Subcutaneous abdominal adipose tissue (tissue), 5 donors: ENCODE data around the gene PGM3.
"Not testable (repeated sequence)": the region's sequence is repeated elsewhere in the genome, so short reads cannot be mapped to it uniquely, and the experiment has no call there.

Source experiments
- H3K27ac ChIP-seq: one replicate; pipeline ENCODE4 v1.7.0; 2013; ENCODE audit warnings: low read depth, mild to moderate bottlenecking, inconsistent platforms, low read length, moderate library complexity
- H3K27me3 ChIP-seq, 5 donors: one replicate each; pipeline ENCODE4 v1.7.0; 2013; ENCODE audit warnings: low read length in 5 of 5, inconsistent platforms in 1 of 5; ENCODE audit not compliant: control insufficient read depth in 5 of 5, insufficient read depth in 4 of 5
- H3K36me3 ChIP-seq, 5 donors: one replicate each; pipeline ENCODE4 v1.7.0; 2013; ENCODE audit warnings: low read length in 5 of 5; ENCODE audit not compliant: control insufficient read depth in 5 of 5, insufficient read depth in 5 of 5
- H3K4me1 ChIP-seq, 5 donors: one replicate each; pipeline ENCODE4 v1.7.0; 2013; ENCODE audit warnings: low read length in 5 of 5, mild to moderate bottlenecking in 3 of 5, moderate library complexity in 1 of 5; ENCODE audit not compliant: control insufficient read depth in 5 of 5, insufficient read depth in 5 of 5
- H3K4me3 ChIP-seq, 5 donors: one replicate each; pipeline ENCODE4 v1.7.0; 2013; ENCODE audit warnings: low read length in 5 of 5, low read depth in 1 of 5
- H3K9ac ChIP-seq, 5 donors: one replicate each; pipeline ENCODE4 v1.7.0; 2013; ENCODE audit warnings: low read length in 5 of 5, mild to moderate bottlenecking in 4 of 5, moderate library complexity in 3 of 5
- H3K9me3 ChIP-seq, 5 donors: one replicate each; pipeline ENCODE4 v1.7.0; 2013; ENCODE audit warnings: low read length in 5 of 5; ENCODE audit not compliant: control insufficient read depth in 5 of 5
- donor health status: healthy.
- donor health status: healthy.
- donor health status: healthy.
- donor health status: healthy.
- donor health status: healthy.

Gene PGM3

GRCh38 chr6:83215131-83216047 lies 22.3 kb upstream of the PGM3 start:
- no peaks in the 10 kb centered on the region for H3K27me3 ChIP-seq
- peaks cover 0 to 8% (median 0%) of the 10 kb centered on the region in 5 donors for H3K4me1 ChIP-seq
- no peak overlapping the region for H3K27ac ChIP-seq
- peak overlapping the region in 1 of 5 donors; percentile 56 for H3K9ac ChIP-seq
- no peaks in the 10 kb centered on the region for H3K9me3 ChIP-seq
- H3K36me3 ChIP-seq, result peaks cover 3 to 27% (median 19%) of the 10 kb centered on the region in 5 donors
- H3K4me3 ChIP-seq, result no peak overlapping the region

- H3K4me1 ChIP-seq, result no peaks in the 10 kb centered on the region
- H3K9ac ChIP-seq, result no peak overlapping the region
- no peaks in the 10 kb centered on the region for H3K27me3 ChIP-seq
- no peak overlapping the region for H3K27ac ChIP-seq
- H3K36me3 ChIP-seq, result peaks cover 0 to 12% (median 6%) of the 10 kb centered on the region in 5 donors
- H3K9me3 ChIP-seq, result no peaks in the 10 kb centered on the region
- no peak overlapping the region for H3K4me3 ChIP-seq
Measured at GRCh38 chr6:83202031-83202430, 9.0 kb upstream of the PGM3 start.

- H3K27me3 ChIP-seq, result no peaks in the 10 kb centered on the region
- H3K9ac ChIP-seq, result no peak overlapping the region
- H3K27ac ChIP-seq, result peak overlapping the region; percentile 33
- no peaks in the 10 kb centered on the region for H3K9me3 ChIP-seq
- H3K36me3 ChIP-seq, result peaks cover 2 to 17% (median 10%) of the 10 kb centered on the region in 5 donors
- peaks cover 0 to 3% (median 0%) of the 10 kb centered on the region in 5 donors for H3K4me1 ChIP-seq
- no peak overlapping the region for H3K4me3 ChIP-seq
Measured at GRCh38 chr6:83199863-83200225, 6.8 kb upstream of the PGM3 start.

- Histone ChIP-seq H3K4me1 (peaks cover 0 to 5% (median 2%) of the 10 kb centered on the region in 5 donors), H3K4me3 (no peak overlapping the region), H3K9ac (no peak overlapping the region), H3K9me3 (no peaks in the 10 kb centered on the region), H3K27ac (peak overlapping the region; percentile 33), H3K36me3 (peaks cover 2 to 17% (median 10%) of the 10 kb centered on the region in 5 donors), H3K27me3 (no peaks in the 10 kb centered on the region)
Measured at GRCh38 chr6:83199173-83199862, 6.3 kb upstream of the PGM3 start.

- Histone ChIP-seq H3K4me1 (peaks cover 0 to 10% (median 8%) of the 10 kb centered on the region in 5 donors), H3K27me3 (no peaks in the 10 kb centered on the region), H3K9me3 (no peaks in the 10 kb centered on the region), H3K4me3 (no peak overlapping the region), H3K27ac (peak overlapping the region; percentile 33), H3K36me3 (peaks cover 2 to 17% (median 10%) of the 10 kb centered on the region in 5 donors), H3K9ac (no peak overlapping the region)
Measured at GRCh38 chr6:83198486-83199172, 5.6 kb upstream of the PGM3 start.

DNA sequence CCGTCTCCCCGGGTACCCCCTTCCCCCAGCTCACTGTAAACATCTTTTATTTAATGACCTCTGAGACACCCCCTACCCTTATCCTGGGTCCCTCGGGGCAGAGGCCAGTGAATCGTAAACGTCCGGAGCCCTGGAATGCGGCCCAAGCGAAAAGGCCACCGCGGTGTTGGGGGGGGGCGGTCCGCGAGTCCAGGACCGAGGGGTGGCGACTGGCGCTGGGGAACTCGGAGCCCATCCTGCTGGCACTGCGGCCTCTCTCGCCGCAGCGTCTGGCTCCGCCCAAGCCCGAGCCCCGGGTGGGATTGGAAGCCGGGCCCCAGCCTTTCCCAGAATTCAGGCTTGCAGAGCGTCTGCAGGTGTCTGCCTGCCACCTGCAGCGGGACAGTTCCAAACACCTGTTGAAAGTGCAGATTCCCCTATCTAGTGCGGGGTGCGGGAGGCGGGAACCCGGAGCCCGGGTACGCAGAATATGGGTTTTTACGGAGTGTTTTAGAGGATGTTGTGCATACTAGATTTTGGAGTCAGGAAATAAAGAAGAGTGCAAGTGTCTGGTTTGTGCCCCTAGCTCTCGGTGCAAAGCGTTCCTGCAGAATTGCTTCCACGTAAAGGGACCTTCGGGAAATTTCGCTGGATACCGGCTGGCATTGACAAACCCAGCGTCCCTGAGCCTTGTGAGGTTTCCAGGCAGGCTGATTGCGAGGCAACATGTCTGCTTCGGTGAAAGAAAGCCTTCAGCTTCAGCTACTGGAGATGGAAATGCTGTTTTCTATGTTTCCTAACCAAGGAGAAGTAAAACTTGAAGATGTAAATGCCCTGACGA lies 892 bp upstream of the PGM3 start:
- peaks cover 2 to 16% (median 8%) of the 10 kb centered on the region in 5 donors for H3K36me3 ChIP-seq

DNA sequence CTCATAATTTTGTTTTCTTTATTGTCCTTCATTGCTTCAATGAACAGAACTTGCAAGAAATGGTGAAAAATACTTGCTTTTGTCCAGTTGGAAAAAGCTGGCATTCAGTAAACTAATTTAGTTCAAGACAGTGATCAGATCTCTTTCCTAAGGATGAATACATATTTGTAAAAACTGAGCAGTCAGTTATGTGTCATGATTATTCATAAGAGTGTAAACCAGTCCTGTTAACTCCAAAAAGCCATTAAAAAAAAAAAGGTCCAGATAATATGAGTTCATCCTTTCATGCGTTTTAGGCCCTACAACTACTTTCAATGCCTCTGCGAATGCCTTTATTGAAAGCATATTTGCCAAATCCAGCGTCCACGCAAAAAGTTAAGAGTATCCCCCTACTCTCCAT lies 609 bp downstream of the PGM3 start:
- Histone ChIP-seq H3K9me3 (no peaks in the 10 kb centered on the region), H3K27ac (peak overlapping the region; percentile 91), H3K27me3 (no peaks in the 10 kb centered on the region), H3K4me1 (peaks cover 0 to 35% (median 23%) of the 10 kb centered on the region in 5 donors), H3K36me3 (peaks cover 4 to 18% (median 14%) of the 10 kb centered on the region in 5 donors), H3K4me3 (peak overlapping the region; percentile 79 to 94 (median 94)), H3K9ac (peak overlapping the region; percentile 69 to 98 (median 92))

More for the DNA sequence above, 892 bp upstream of the PGM3 start:
- no peaks in the 10 kb centered on the region for H3K9me3 ChIP-seq
- peaks cover 0 to 34% (median 23%) of the 10 kb centered on the region in 5 donors for H3K4me1 ChIP-seq
- H3K4me3 ChIP-seq, result peak overlapping the region; percentile 75 to 94 (median 86)
- H3K27me3 ChIP-seq, result no peaks in the 10 kb centered on the region
- peak overlapping the region; percentile 31 to 98 (median 92) for H3K9ac ChIP-seq
- peak overlapping the region; percentile 91 for H3K27ac ChIP-seq

- peaks cover 4 to 18% (median 14%) of the 10 kb centered on the region in 5 donors for H3K36me3 ChIP-seq
- H3K27ac ChIP-seq, result peak overlapping the region; percentile 91
- not testable (repeated sequence) for H3K27me3 ChIP-seq, H3K9me3 ChIP-seq
- H3K9ac ChIP-seq, result peak overlapping the region; percentile 69 to 98 (median 92)
- peaks cover 0 to 37% (median 26%) of the 10 kb centered on the region in 5 donors for H3K4me1 ChIP-seq
- peak overlapping the region; percentile 79 to 94 (median 94) for H3K4me3 ChIP-seq
Measured at GRCh38 chr6:83191974-83192373, 1.1 kb downstream of the PGM3 start.

- peaks cover 0 to 37% (median 26%) of the 10 kb centered on the region in 5 donors for H3K4me1 ChIP-seq
- H3K27ac ChIP-seq, result peak overlapping the region; percentile 78
- H3K4me3 ChIP-seq, result peak overlapping the region in 1 of 5 donors; percentile 29
- no peaks in the 10 kb centered on the region for H3K27me3 ChIP-seq
- H3K9me3 ChIP-seq, result no peaks in the 10 kb centered on the region
- peaks cover 13 to 24% (median 14%) of the 10 kb centered on the region in 5 donors for H3K36me3 ChIP-seq
- peak overlapping the region in 2 of 5 donors; percentile 56 to 73 for H3K9ac ChIP-seq
Measured at GRCh38 chr6:83190626-83191025, 2.4 kb downstream of the PGM3 start.
